Hepatocyte (in vitro differentiated cells): ENCODE data around the gene CECR2. TPM values are rescaled to one million over a fixed set of nuclear protein-coding genes. Genes with fewer than 3 reads are reported as not detected.

Experiments used
- DNase-seq: peaks from one replicate; pipeline ENCODE4 v3.0.0-alpha.2; 2016; ENCODE audit warnings: low spot score
- H2AFZ ChIP-seq: fragments of 200-600 bp; sonication (generic); 2 replicates; pipeline ENCODE4 v1.6.0; 2016; ENCODE audit warnings: antibody characterized with exemption, mild to moderate bottlenecking
- H3K27ac ChIP-seq: fragments of 200-600 bp; sonication (generic); 2 replicates; pipeline ENCODE4 v1.5.1; 2016; ENCODE audit warnings: mild to moderate bottlenecking
- H3K27me3 ChIP-seq: fragments of 200-600 bp; sonication (generic); 2 replicates; pipeline ENCODE4 v1.6.1; 2016
- H3K36me3 ChIP-seq: fragments of 200-600 bp; sonication (generic); replicated peaks from 2 replicates; pipeline ENCODE4 v1.5.1; 2016; ENCODE audit warnings: low read depth; ENCODE audit not compliant: insufficient read depth
- H3K4me1 ChIP-seq: fragments of 200-600 bp; sonication (generic); 2 replicates; pipeline ENCODE4 v1.5.1; 2016; ENCODE audit warnings: mild to moderate bottlenecking, moderate library complexity; ENCODE audit not compliant: insufficient read depth
- H3K4me2 ChIP-seq: fragments of 200-600 bp; sonication (generic); 2 replicates; pipeline ENCODE4 v1.6.0; 2016
- H3K4me3 ChIP-seq: fragments of 200-600 bp; sonication (generic); 2 replicates; pipeline ENCODE4 v1.5.1; 2016; ENCODE audit warnings: mild to moderate bottlenecking
- H3K79me2 ChIP-seq: fragments of 200-600 bp; sonication (generic); 2 replicates; pipeline ENCODE4 v1.6.0; 2017; ENCODE audit warnings: mild to moderate bottlenecking
- H3K9me2 ChIP-seq: fragments of 200-600 bp; sonication (generic); replicated peaks from 2 replicates; pipeline ENCODE4 v1.6.0; 2017; ENCODE audit warnings: mild to moderate bottlenecking; ENCODE audit not compliant: insufficient read depth
- H3K9me3 ChIP-seq: fragments of 200-600 bp; sonication (generic); 2 replicates; pipeline ENCODE4 v1.5.1; 2016; ENCODE audit warnings: low read depth, mild to moderate bottlenecking
- H4K20me1 ChIP-seq: fragments of 200-600 bp; sonication (generic); 2 replicates; pipeline ENCODE4 v1.6.0; 2016; ENCODE audit warnings: mild to moderate bottlenecking; ENCODE audit not compliant: insufficient read depth, poor library complexity, severe bottlenecking
- CTCF ChIP-seq: fragments of 200-600 bp; sonication (generic); IDR thresholded peaks from 2 replicates; pipeline ENCODE4 v1.5.1; 2016; ENCODE audit warnings: antibody characterized with exemption, mild to moderate bottlenecking; ENCODE audit not compliant: poor library complexity
- EZH2 ChIP-seq: fragments of 200-600 bp; sonication (generic); IDR thresholded peaks from 2 replicates; pipeline ENCODE4 v1.6.1; 2016; ENCODE audit warnings: antibody characterized with exemption, mild to moderate bottlenecking, borderline replicate concordance
- EZH2phosphoT487 ChIP-seq: fragments of 200-600 bp; sonication (generic); IDR thresholded peaks from one replicate; pipeline ENCODE4 v1.6.1; 2018; ENCODE audit warnings: antibody characterized with exemption, mild to moderate bottlenecking, low read depth, moderate library complexity; ENCODE audit not compliant: unreplicated experiment, severe bottlenecking
- WGBS: methylation state at CpG from one replicate; pipeline ENCODE4 v1.1.6; 2016; ENCODE audit warnings: low lambda C conversion rate; ENCODE audit errors: missing lambda C conversion rate; 5-methylcytosine and 5-hydroxymethylcytosine counted together
- polyA plus RNA-seq: library from polyadenylated mRNA; unstranded; fragments of >200 nt; fragmentation: Nextera tagmentation; extraction: Ambion mirVana; gene quantifications from 2 replicates; pipeline ENCODE4 v1.2.1, GENCODE V29; 2016
- total RNA-seq: library from RNA; depleted of rRNA; stranded (reverse); fragments of >200 nt; gene quantifications from 2 replicates; pipeline ENCODE4 v1.2.3, GENCODE V29; 2014

The CECR2 gene
- total and polyA plus RNA-seq, 2 experiments from 2014 or later: 2.2 to 3.6 TPM

DNA sequence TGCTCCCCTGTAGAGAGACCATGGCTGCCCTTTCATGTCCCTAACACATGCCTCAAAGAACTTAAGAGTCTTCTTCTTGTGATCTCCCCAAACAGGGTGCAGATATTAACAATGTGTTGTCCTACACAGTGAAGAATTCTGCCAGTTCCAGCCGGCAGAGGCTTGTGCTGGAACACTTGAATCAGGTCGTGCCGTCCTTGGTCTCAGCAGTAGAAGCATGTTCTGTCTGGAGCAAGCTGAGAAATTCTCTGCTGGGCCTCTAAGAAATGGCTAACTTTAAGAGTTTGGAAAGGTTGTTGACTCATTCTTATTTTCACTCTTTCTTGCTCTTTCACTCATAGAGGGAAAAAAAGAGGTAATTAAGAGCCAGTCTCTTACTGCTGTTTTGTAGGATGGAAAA is 123.0 kb downstream of the CECR2 start:
- Histone ChIP-seq H3K36me3 (no peaks in the 10 kb centered on the region), H3K27me3 (no peaks in the 10 kb centered on the region), H3K4me2 (no peak overlapping the region), H3K27ac (no peak overlapping the region), H3K4me1 (no peaks in the 10 kb centered on the region), H3K79me2 (no peaks in the 10 kb centered on the region), H4K20me1 (no peaks in the 10 kb centered on the region), H2AFZ (no peak overlapping the region), H3K9me2 (no peaks in the 10 kb centered on the region), H3K4me3 (no peak overlapping the region), H3K9me3 (no peaks in the 10 kb centered on the region)
- no peak for TF ChIP-seq EZH2
- TF ChIP-seq EZH2phosphoT487: no peak
- TF ChIP-seq CTCF: no peak
- no peak for DNase-seq
- WGBS: 66% methylated on average over 3 of the region's 3 CpGs

- no peaks in the 10 kb centered on the region for H3K79me2 ChIP-seq
- no peak overlapping the region for H3K4me2 ChIP-seq
- H3K27me3 ChIP-seq: no peaks in the 10 kb centered on the region
- 73% methylated on average over 3 of the region's 3 CpGs for WGBS
- H3K4me3 ChIP-seq: no peak overlapping the region
- no peaks in the 10 kb centered on the region for H4K20me1 ChIP-seq
- no peak for TF ChIP-seq CTCF
- no peak overlapping the region for H3K27ac ChIP-seq
- H3K9me2 ChIP-seq: no peaks in the 10 kb centered on the region
- H3K9me3 ChIP-seq: no peaks in the 10 kb centered on the region
- no peaks in the 10 kb centered on the region for H3K4me1 ChIP-seq
- no peak overlapping the region for H2AFZ ChIP-seq
- no peaks in the 10 kb centered on the region for H3K36me3 ChIP-seq
- no peak for DNase-seq
These were observed 124.2 kb downstream of the CECR2 start for GRCh38 chr22:17493419-17493981.

- H2AFZ ChIP-seq: no peak overlapping the region
- no peaks in the 10 kb centered on the region for H3K4me1 ChIP-seq
- no peaks in the 10 kb centered on the region for H3K27me3 ChIP-seq
- DNase-seq: no peak
- H3K79me2 ChIP-seq: no peaks in the 10 kb centered on the region
- TF ChIP-seq EZH2phosphoT487 (no peak), CTCF (no peak)
- WGBS: 91% methylated on average over 5 of the region's 5 CpGs
- no peaks in the 10 kb centered on the region for H3K9me3 ChIP-seq
- H3K27ac ChIP-seq: no peak overlapping the region
- no peak overlapping the region for H3K4me3 ChIP-seq
- H3K4me2 ChIP-seq: no peak overlapping the region
- no peaks in the 10 kb centered on the region for H3K36me3 ChIP-seq
- H4K20me1 ChIP-seq: no peaks in the 10 kb centered on the region
- H3K9me2 ChIP-seq: no peaks in the 10 kb centered on the region
These were observed 127.6 kb downstream of the CECR2 start for GRCh38 chr22:17496841-17497240.

DNA sequence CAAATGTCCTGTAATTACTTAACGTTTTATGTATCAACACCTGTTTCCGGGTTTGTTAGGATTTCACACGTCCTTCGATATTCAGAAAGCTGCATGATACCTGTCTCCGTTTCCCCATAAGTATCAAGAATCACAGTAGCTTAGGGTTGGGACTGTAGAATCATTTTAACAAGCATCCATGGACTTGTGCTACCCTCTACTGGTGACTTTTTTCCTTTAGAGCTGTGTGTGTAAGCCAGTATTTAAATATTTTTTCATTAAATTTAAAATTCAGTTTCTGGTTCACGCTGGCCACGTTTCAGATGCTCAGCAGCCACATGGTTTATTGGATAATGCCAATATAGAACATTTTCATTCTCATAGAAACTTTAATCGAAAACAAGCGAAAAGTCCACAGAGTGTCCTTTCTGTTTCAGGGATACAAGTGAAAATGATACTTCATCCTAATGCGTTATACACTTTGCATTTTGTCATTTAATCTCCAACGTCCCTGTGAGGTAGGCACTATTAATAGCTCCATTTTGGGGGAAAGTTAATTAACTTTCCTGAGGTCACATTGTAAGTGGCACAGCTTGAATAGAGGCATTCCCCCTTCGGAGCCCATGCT is 132.5 kb downstream of the CECR2 start:
- WGBS: 62% methylated on average over 12 of the region's 12 CpGs
- DNase-seq: peak; percentile 76
- H3K27ac ChIP-seq: no peak overlapping the region
- H4K20me1 ChIP-seq: no peaks in the 10 kb centered on the region
- H2AFZ ChIP-seq: no peak overlapping the region
- H3K36me3 ChIP-seq: no peaks in the 10 kb centered on the region
- TF ChIP-seq EZH2 (no peak), CTCF (peak; percentile 89), EZH2phosphoT487 (no peak)
- no peaks in the 10 kb centered on the region for H3K9me3 ChIP-seq
- no peaks in the 10 kb centered on the region for H3K9me2 ChIP-seq
- H3K4me1 ChIP-seq: no peaks in the 10 kb centered on the region
- no peaks in the 10 kb centered on the region for H3K27me3 ChIP-seq
- H3K79me2 ChIP-seq: no peaks in the 10 kb centered on the region
- no peak overlapping the region for H3K4me3 ChIP-seq
- H3K4me2 ChIP-seq: no peak overlapping the region
